NT2/D1 (cell line): Measurements from ENCODE around the gene DAO.

Source experiments
- SUZ12 ChIP-seq: IDR thresholded peaks from 2 replicates; pipeline ENCODE4 v1.6.1; 2011; ENCODE audit not compliant: insufficient read length, insufficient read depth; ENCODE audit errors: extremely low read depth
- ZNF274 ChIP-seq: IDR thresholded peaks from 2 replicates; pipeline ENCODE4 v1.6.1; 2011; ENCODE audit warnings: mild to moderate bottlenecking, low read depth, low read length

- TF ChIP-seq SUZ12 (no peak), ZNF274 (no peak)
Measured at GRCh38 chr12:108930756-108931155, 50.9 kb downstream of the DAO start.
